ACC112 (cell line): ENCODE results near the gene ARPP21.

Experiments
- H2AFZ ChIP-seq: fragments of 200-600 bp; sonication (generic); one replicate; pipeline ENCODE4 v1.6.0; 2017; ENCODE audit warnings: antibody characterized with exemption, low read length; ENCODE audit not compliant: unreplicated experiment
- H3K27ac ChIP-seq: fragments of 200-600 bp; sonication (generic); 2 replicates; pipeline ENCODE4 v1.5.1; 2014; ENCODE audit warnings: low read depth, mild to moderate bottlenecking, antibody characterized with exemption, low read length, moderate library complexity
- H3K27me3 ChIP-seq: fragments of 200-600 bp; sonication (generic); 2 replicates; pipeline ENCODE4 v1.6.1; 2014; ENCODE audit warnings: mild to moderate bottlenecking, antibody characterized with exemption, low read length, moderate library complexity, mixed read lengths; ENCODE audit not compliant: insufficient read depth
- H3K36me3 ChIP-seq: fragments of 200-600 bp; sonication (generic); 2 replicates; pipeline ENCODE4 v1.6.1; 2016; ENCODE audit warnings: mild to moderate bottlenecking, antibody characterized with exemption, low read length, moderate library complexity, mixed read lengths; ENCODE audit not compliant: insufficient read depth
- H3K4me1 ChIP-seq: fragments of 200-600 bp; sonication (generic); one replicate; pipeline ENCODE4 v1.6.1; 2016; ENCODE audit warnings: low read length, mixed read lengths; ENCODE audit not compliant: insufficient read depth, unreplicated experiment, control insufficient read depth
- H3K4me3 ChIP-seq: fragments of 200-600 bp; sonication (generic); 2 replicates; pipeline ENCODE4 v1.5.1; 2014; ENCODE audit warnings: mild to moderate bottlenecking, low read depth, low read length
- H3K79me2 ChIP-seq: fragments of 200-600 bp; sonication (generic); one replicate; pipeline ENCODE4 v1.6.0; 2016; ENCODE audit warnings: low read length; ENCODE audit not compliant: control insufficient read depth, unreplicated experiment, insufficient read depth

Gene ARPP21

DNA sequence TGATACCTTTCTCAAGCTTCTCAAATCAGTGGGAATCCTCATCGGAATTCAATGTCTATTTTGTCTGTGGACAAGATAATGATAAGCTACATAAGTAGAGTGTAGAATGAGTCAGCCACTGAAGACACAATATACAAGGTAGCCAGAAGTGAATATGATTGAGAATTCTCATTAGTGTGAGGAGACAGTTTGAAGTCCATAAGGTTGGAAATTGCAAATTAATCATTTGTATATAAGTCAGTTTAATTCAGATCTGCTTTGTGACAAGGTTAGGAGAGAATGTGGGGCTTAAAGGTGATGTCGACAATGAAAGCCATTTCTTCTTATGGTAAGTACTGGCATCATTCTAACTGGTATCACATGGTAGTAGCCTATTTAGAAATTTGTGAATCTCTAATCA, 4.2 kb downstream of the ARPP21 start:
- Histone ChIP-seq H3K27me3 (peaks cover 37% of the 10 kb centered on the region), H3K79me2 (no peaks in the 10 kb centered on the region), H2AFZ (no peak overlapping the region), H3K4me3 (no peak overlapping the region), H3K4me1 (no peaks in the 10 kb centered on the region), H3K36me3 (no peaks in the 10 kb centered on the region), H3K27ac (no peak overlapping the region)

DNA sequence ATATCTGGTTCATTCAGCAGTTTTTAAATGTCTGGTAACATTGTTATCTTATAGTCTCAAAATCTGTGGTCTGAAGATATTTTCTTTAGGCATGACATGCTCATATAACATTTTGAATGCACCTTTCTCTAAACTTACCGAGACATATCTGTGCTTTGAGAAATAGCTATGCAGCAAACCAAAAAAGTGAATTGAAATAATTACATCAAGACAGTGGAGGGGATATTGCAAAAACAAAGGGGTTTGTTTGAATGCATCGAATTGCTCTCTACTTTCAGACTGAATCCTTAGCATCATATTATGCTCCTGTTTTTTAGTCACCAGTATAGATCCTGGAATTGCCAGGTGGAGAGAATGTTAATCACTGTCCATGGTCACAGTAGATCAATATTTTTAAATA, 5.1 kb downstream of the ARPP21 start:
- Histone ChIP-seq H3K79me2 (no peaks in the 10 kb centered on the region), H3K36me3 (no peaks in the 10 kb centered on the region), H3K27ac (no peak overlapping the region), H3K4me1 (no peaks in the 10 kb centered on the region), H2AFZ (no peak overlapping the region), H3K27me3 (peaks cover 27% of the 10 kb centered on the region), H3K4me3 (no peak overlapping the region)

DNA sequence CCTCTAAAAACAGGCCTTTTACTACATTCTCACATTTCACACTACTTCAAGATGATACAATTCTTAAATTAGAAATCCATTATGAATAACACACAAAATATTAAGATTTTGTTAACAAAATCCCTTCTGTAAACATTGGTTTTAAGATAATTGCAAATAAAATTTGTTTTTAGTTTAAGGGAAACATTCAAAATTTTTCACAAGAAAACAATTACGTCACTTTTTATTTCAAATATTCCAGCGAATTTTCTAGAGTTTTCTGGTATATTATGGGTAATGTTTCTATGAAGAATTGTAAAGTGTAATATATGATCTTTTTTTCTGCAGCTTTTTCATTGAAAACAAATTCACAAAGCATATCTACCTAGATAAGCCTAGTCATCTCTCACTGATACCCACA, 5.9 kb downstream of the ARPP21 start:
- no peak overlapping the region for H3K27ac ChIP-seq
- H3K36me3 ChIP-seq, result no peaks in the 10 kb centered on the region
- no peak overlapping the region for H3K4me3 ChIP-seq
- no peaks in the 10 kb centered on the region for H3K79me2 ChIP-seq
- H2AFZ ChIP-seq, result no peak overlapping the region
- no peaks in the 10 kb centered on the region for H3K4me1 ChIP-seq
- H3K27me3 ChIP-seq, result peaks cover 20% of the 10 kb centered on the region

DNA sequence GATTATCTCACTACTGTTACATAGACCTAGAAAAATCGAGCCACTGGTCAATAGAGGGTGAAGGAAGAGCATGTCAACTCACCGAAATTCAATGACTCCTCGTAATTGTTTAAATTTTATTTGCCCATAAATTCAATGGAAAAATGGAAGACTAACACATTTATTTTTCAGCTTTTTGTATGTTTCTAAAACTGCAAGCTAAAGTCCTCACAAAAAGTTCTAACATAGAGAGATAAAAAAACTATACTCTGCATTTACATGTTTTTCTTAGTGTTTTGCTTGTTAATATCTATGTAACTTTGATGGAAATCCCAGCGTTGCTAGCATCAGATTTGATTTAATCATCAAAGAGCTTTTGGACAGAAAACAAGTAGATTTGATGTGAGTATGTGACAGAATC, 6.8 kb downstream of the ARPP21 start:
- Histone ChIP-seq H3K4me1 (no peaks in the 10 kb centered on the region), H3K36me3 (no peaks in the 10 kb centered on the region), H3K27me3 (peaks cover 11% of the 10 kb centered on the region), H3K79me2 (no peaks in the 10 kb centered on the region), H3K27ac (no peak overlapping the region), H2AFZ (no peak overlapping the region), H3K4me3 (no peak overlapping the region)

DNA sequence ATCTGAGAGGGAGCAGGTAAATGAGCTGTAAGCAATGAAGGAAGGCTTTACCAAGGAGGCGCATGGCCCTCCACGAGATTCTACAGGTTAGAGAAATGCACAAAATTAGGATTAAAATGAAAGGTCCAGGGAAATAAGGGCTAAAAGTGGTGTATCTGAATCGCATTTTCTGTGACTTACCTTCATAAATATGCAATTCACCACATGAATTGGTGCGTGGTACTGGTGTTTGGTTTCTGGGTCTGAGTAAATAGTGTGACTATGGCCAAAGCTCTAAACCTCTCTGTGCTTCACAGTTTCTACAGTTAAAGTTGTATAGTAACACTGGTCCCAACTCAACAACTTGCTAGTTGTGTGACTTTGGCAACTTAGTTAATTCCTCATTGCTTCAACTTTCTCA, 8.1 kb downstream of the ARPP21 start:
- Histone ChIP-seq H3K4me1 (no peaks in the 10 kb centered on the region), H3K79me2 (no peaks in the 10 kb centered on the region), H3K27me3 (no peaks in the 10 kb centered on the region), H3K4me3 (no peak overlapping the region), H3K36me3 (no peaks in the 10 kb centered on the region), H2AFZ (no peak overlapping the region), H3K27ac (no peak overlapping the region)

DNA sequence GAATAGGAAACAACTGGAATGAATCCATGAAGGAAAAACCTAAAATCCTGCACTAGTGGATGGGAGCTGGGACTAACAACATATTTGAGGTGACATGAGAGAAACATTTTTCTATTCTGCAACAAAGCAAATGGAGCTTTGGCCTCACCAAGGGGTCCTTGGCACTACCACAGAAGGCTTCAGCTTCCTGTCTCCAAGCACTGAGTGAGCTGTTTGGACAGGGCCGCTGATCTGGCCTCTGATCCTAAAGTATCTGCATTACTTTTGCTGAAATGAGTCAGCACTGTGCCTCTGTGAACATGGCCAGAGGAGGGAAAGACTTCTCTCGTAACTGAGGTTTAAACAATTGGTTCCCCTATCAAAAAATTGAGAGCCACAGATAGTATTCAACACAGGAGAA, 9.0 kb downstream of the ARPP21 start:
- Histone ChIP-seq H3K4me1 (no peaks in the 10 kb centered on the region), H3K36me3 (no peaks in the 10 kb centered on the region), H3K79me2 (no peaks in the 10 kb centered on the region), H2AFZ (no peak overlapping the region), H3K27me3 (no peaks in the 10 kb centered on the region), H3K27ac (no peak overlapping the region), H3K4me3 (no peak overlapping the region)

DNA sequence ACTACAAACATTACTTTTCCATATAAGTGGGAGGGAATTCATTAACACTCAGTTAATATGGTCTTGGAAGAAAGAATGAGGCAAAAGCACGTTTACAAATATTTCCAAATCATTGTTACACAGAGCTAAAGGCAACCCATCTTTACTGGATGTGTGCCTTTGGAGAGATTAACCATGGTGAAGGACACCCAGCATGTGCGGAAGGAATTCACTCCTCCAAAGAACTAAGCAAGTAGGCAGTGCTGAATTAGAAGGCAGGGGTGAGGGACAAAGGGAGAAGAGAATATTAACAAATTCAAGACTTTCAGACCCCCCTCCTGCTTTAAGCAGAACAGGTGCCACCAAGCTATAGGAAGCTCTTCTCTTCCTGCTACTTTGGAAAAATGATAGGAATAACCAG, 10.1 kb downstream of the ARPP21 start:
- no peaks in the 10 kb centered on the region for H3K36me3 ChIP-seq
- H3K27me3 ChIP-seq, result no peaks in the 10 kb centered on the region
- no peak overlapping the region for H3K4me3 ChIP-seq
- H3K4me1 ChIP-seq, result no peaks in the 10 kb centered on the region
- H3K79me2 ChIP-seq, result no peaks in the 10 kb centered on the region
- H3K27ac ChIP-seq, result no peak overlapping the region
- H2AFZ ChIP-seq, result no peak overlapping the region

DNA sequence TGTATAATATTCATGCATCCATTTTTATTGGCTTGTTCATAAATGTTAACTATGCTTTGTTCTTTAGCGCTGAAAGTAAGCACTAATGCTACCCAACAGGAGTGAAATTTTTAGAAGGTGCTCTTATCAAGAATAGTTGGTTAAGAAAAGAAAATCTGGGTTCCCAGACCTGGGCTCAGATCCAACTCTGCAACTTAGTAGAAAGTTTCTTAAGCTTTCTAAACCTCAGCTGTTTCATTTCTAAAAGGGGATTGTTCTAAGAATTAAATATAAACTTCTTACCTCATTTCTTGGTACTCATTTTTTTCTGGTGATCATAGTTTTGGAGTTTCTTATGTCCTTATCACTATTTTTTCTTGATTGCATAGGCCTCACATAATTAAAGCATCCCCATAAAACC, 12.1 kb downstream of the ARPP21 start:
- no peak overlapping the region for H3K4me3 ChIP-seq
- no peaks in the 10 kb centered on the region for H3K79me2 ChIP-seq
- no peak overlapping the region for H2AFZ ChIP-seq
- no peaks in the 10 kb centered on the region for H3K4me1 ChIP-seq
- H3K27ac ChIP-seq, result no peak overlapping the region
- no peaks in the 10 kb centered on the region for H3K27me3 ChIP-seq
- H3K36me3 ChIP-seq, result no peaks in the 10 kb centered on the region

DNA sequence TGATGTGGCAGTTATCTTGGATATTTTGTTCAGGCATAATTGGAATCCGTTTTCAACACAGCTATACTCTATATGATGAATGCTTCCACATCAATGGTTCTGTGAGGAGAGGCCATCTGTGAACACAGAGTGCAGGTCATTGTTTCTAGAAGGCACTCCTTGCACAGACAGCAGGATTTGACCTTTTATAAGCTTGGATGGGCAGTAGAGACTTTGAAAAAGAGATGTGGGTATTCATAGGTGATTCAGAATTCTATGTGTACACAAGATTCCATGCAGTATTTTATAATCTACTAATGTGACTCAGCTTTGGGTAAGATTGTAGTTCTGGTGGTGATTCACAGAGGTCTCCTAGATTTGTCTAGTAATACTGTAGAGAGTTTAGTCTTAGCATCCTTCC, 12.5 kb downstream of the ARPP21 start:
- H3K36me3 ChIP-seq, result no peaks in the 10 kb centered on the region
- H3K27ac ChIP-seq, result no peak overlapping the region
- no peak overlapping the region for H3K4me3 ChIP-seq
- no peaks in the 10 kb centered on the region for H3K79me2 ChIP-seq
- no peak overlapping the region for H2AFZ ChIP-seq
- H3K27me3 ChIP-seq, result no peaks in the 10 kb centered on the region
- no peaks in the 10 kb centered on the region for H3K4me1 ChIP-seq

DNA sequence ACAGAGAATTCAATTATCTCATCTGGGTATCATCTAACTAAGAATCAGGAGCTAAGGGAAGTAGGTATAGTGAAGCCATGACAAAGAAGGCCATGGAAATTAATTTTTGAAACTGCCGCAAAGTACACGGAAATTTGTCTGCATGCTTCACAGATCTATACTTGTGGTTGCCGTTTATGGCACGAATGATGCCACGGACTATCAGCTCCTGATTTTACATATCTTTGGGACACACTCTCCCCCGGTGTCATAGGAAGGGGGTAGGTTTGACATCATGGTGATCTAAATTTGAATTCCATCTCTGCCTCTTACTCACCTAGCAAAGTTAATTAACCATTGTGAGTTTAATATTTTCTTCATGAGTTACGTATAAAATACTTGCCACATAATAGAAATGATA, 14.0 kb downstream of the ARPP21 start:
- Histone ChIP-seq H3K79me2 (no peaks in the 10 kb centered on the region), H3K36me3 (no peaks in the 10 kb centered on the region), H3K4me1 (no peaks in the 10 kb centered on the region), H3K4me3 (no peak overlapping the region), H3K27ac (no peak overlapping the region), H3K27me3 (no peaks in the 10 kb centered on the region), H2AFZ (no peak overlapping the region)

DNA sequence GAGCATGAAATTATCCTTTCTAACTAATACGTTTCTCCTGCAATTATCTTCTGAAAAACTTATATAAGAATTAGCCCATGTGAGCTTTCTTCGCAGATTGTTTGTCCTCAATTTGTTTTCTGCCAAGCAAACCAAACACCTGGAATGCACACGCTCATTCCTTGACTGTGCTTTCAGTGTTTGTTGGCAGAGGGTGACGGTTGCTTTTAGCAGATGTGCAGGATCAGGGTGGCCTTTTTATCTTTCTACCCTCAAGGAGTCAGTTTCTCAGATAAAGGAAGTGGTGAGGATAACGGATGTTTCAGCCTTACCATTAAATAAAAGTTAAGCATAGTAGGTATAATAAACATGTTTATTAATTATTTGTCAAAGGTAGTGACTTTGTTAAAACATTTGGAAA, 15.2 kb downstream of the ARPP21 start:
- no peak overlapping the region for H3K4me3 ChIP-seq
- H3K4me1 ChIP-seq, result no peaks in the 10 kb centered on the region
- no peaks in the 10 kb centered on the region for H3K36me3 ChIP-seq
- H3K79me2 ChIP-seq, result no peaks in the 10 kb centered on the region
- H3K27me3 ChIP-seq, result no peaks in the 10 kb centered on the region
- no peak overlapping the region for H2AFZ ChIP-seq
- H3K27ac ChIP-seq, result no peak overlapping the region

DNA sequence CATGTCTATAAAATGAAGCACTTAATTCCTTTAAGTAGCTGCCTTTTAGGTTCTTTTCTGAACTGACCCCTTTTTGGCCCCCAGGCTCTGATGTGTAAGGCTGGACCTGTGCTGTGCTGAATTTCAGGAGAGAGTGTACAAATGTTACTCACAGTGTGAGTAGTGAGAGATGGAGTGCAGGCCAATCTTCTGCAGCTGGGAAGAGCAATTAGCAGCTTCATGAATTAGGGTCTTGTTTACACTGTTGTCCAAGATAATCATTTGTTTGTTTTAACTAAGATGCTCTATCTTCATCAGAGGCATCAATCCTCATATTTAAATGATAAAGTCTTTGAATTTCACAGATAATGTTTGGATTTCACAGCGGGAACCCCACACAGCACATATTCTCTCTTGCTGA, 19.4 kb downstream of the ARPP21 start:
- Histone ChIP-seq H3K4me1 (no peaks in the 10 kb centered on the region), H3K27me3 (no peaks in the 10 kb centered on the region), H3K36me3 (no peaks in the 10 kb centered on the region), H3K27ac (no peak overlapping the region), H3K4me3 (no peak overlapping the region), H2AFZ (no peak overlapping the region), H3K79me2 (no peaks in the 10 kb centered on the region)
